Suprapubic skin (tissue), 4 donors: ENCODE data around the gene RLN3. TPM values are rescaled to one million over a fixed set of nuclear protein-coding genes. Genes with fewer than 3 reads are reported as not detected.
A peak's percentile ranks its signal among the peaks of the same experiment; 100 is the strongest.
"Not testable (repeated sequence)": the region's sequence is repeated elsewhere in the genome, so short reads cannot be mapped to it uniquely, and the experiment has no call there.

Experiments
- DNase-seq, 2 donors: peaks; one replicate each; pipeline ENCODE4 v3.0.0-alpha.2; 2019; ENCODE audit warnings: low spot score in 2 of 2
- H3K27ac ChIP-seq: fragments of 200-600 bp; sonication (generic); one replicate; pipeline ENCODE4 v1.5.1; 2019
- H3K27me3 ChIP-seq: fragments of 200-600 bp; sonication (generic); one replicate; pipeline ENCODE4 v1.5.1; 2019
- H3K36me3 ChIP-seq: fragments of 200-600 bp; sonication (generic); one replicate; pipeline ENCODE4 v1.5.1; 2019
- H3K4me1 ChIP-seq: fragments of 200-600 bp; sonication (generic); one replicate; pipeline ENCODE4 v1.5.1; 2019
- H3K4me3 ChIP-seq: fragments of 200-600 bp; sonication (generic); one replicate; pipeline ENCODE4 v1.5.1; 2019; ENCODE audit warnings: mild to moderate bottlenecking
- H3K9me3 ChIP-seq: fragments of 200-600 bp; sonication (generic); one replicate; pipeline ENCODE4 v1.5.1; 2019
- EP300 ChIP-seq: sonication (generic); formaldehyde crosslinking; IDR thresholded peaks from one replicate; pipeline ENCODE4 v1.6.1; 2017; ENCODE audit warnings: antibody characterized with exemption
- POLR2A ChIP-seq, 2 donors: fragments of 450-650 bp; IDR thresholded peaks; one replicate each; pipeline ENCODE4 v1.6.1; 2017; ENCODE audit warnings: antibody characterized with exemption in 2 of 2, mild to moderate bottlenecking in 2 of 2, moderate library complexity in 2 of 2
- POLR2AphosphoS5 ChIP-seq, 3 donors: sonication (generic); formaldehyde crosslinking; IDR thresholded peaks; one replicate each; pipeline ENCODE4 v1.6.1; 2017; ENCODE audit warnings: antibody characterized with exemption in 3 of 3
- WGBS: methylation state at CpG from one replicate; pipeline ENCODE4 v1.1.5; 2018; 5-methylcytosine and 5-hydroxymethylcytosine counted together
- total RNA-seq, 4 donors: library from RNA; depleted of rRNA; stranded (reverse); fragments of >200 nt; gene quantifications; one replicate each; pipeline ENCODE4 v1.1.0, GENCODE V29; 2016
- TF ChIP-seq, protein P1 (sequence below), 2 donors: fragments of 200-600 bp in 1 of 2; fragments of 450-650 bp in 1 of 2; sonication (generic) in 1 of 2; IDR thresholded peaks; one replicate each; pipeline ENCODE4 v1.5.1; 2016 to 2019; ENCODE audit warnings: antibody characterized with exemption in 2 of 2, mild to moderate bottlenecking in 1 of 2, moderate library complexity in 1 of 2

Gene RLN3
- total RNA-seq, 4 donors from 2014 or later: not detected

GRCh38 chr19:14023404-14024235 lies 4.3 kb upstream of the RLN3 start:
- 61% methylated on average over 9 of the region's 9 CpGs for WGBS
- DNase-seq: no peak
- Histone ChIP-seq H3K27ac (no peak overlapping the region), H3K4me1 (no peaks in the 10 kb centered on the region), H3K4me3 (no peak overlapping the region), H3K9me3 (no peaks in the 10 kb centered on the region), H3K36me3 (no peaks in the 10 kb centered on the region), H3K27me3 (no peaks in the 10 kb centered on the region)
- TF ChIP-seq POLR2AphosphoS5 (IDR thresholded peaks at IDR 0.05): no peak
- TF ChIP-seq, protein P1, sequence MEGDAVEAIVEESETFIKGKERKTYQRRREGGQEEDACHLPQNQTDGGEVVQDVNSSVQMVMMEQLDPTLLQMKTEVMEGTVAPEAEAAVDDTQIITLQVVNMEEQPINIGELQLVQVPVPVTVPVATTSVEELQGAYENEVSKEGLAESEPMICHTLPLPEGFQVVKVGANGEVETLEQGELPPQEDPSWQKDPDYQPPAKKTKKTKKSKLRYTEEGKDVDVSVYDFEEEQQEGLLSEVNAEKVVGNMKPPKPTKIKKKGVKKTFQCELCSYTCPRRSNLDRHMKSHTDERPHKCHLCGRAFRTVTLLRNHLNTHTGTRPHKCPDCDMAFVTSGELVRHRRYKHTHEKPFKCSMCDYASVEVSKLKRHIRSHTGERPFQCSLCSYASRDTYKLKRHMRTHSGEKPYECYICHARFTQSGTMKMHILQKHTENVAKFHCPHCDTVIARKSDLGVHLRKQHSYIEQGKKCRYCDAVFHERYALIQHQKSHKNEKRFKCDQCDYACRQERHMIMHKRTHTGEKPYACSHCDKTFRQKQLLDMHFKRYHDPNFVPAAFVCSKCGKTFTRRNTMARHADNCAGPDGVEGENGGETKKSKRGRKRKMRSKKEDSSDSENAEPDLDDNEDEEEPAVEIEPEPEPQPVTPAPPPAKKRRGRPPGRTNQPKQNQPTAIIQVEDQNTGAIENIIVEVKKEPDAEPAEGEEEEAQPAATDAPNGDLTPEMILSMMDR (IDR thresholded peaks at IDR 0.05): peak; percentile 26 to 42

- H3K36me3 ChIP-seq, DNase-seq, H3K4me1 ChIP-seq, H3K9me3 ChIP-seq, H3K4me3 ChIP-seq, H3K27ac ChIP-seq, H3K27me3 ChIP-seq: not testable (repeated sequence)
- 92% methylated on average over 5 of the region's 5 CpGs for WGBS
Observed at GRCh38 chr19:14026652-14027192, 1.2 kb upstream of the RLN3 start.

GRCh38 chr19:14028901-14029300 lies 953 bp downstream of the RLN3 start:
- DNase-seq: no peak
- no peaks in the 10 kb centered on the region for H3K27me3 ChIP-seq
- 70% methylated on average over 4 of the region's 4 CpGs for WGBS

DNA sequence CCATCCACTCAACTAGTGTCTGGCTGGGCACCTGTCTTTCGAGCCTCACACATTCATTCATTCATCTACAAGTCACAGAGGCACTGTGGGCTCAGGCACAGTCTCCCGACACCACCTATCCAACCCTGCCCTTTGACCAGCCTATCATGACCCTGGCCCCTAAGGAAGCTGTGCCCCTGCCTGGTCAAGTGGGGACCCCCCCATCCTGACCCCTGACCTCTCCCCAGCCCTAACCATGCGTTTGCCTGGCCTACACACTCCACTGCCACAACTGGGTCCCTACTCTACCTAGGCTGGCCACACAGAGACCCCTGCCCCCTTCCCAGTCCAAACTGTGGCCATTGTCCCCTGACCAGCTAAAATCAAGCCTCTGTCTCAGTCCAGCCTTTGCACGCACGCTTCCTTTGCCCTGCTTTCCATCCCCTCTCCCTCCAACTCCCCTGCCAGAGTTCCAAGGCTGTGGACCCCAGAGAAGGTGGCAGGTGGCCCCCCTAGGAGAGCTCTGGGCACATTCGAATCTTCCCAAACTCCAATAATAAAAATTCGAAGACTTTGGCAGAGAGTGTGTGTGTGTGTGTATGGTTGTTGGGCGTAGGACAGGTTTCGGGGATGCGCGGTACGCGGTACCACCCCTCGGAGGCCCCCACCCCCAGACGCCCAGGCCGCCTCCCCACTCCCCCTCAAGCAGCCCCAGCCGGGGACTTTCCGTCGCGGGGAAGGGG lies 3.2 kb downstream of the RLN3 start:
- 49% methylated on average over 7 of the region's 20 CpGs for WGBS
- Histone ChIP-seq H3K9me3 (no peaks in the 10 kb centered on the region), H3K27ac (no peak overlapping the region), H3K27me3 (no peaks in the 10 kb centered on the region), H3K4me3 (peak overlapping the region; percentile 72), H3K4me1 (peaks cover 12% of the 10 kb centered on the region), H3K36me3 (no peaks in the 10 kb centered on the region)
- DNase-seq: no peak
- TF ChIP-seq POLR2A (IDR thresholded peaks at IDR 0.05) (no peak), POLR2AphosphoS5 (IDR thresholded peaks at IDR 0.05) (no peak), EP300 (no peak)
- TF ChIP-seq, protein P1 (IDR thresholded peaks at IDR 0.05): no peak

More at GRCh38 chr19:14028901-14029300, 953 bp downstream of the RLN3 start:
- Histone ChIP-seq H3K27ac (no peak overlapping the region), H3K9me3 (no peaks in the 10 kb centered on the region), H3K4me3 (no peak overlapping the region), H3K36me3 (no peaks in the 10 kb centered on the region), H3K4me1 (peaks cover 12% of the 10 kb centered on the region)
- TF ChIP-seq POLR2A (IDR thresholded peaks at IDR 0.05): no peak
- TF ChIP-seq, protein P1 (IDR thresholded peaks at IDR 0.05): no peak
- no peak for TF ChIP-seq POLR2AphosphoS5 (IDR thresholded peaks at IDR 0.05)
- no peak for TF ChIP-seq EP300

DNA sequence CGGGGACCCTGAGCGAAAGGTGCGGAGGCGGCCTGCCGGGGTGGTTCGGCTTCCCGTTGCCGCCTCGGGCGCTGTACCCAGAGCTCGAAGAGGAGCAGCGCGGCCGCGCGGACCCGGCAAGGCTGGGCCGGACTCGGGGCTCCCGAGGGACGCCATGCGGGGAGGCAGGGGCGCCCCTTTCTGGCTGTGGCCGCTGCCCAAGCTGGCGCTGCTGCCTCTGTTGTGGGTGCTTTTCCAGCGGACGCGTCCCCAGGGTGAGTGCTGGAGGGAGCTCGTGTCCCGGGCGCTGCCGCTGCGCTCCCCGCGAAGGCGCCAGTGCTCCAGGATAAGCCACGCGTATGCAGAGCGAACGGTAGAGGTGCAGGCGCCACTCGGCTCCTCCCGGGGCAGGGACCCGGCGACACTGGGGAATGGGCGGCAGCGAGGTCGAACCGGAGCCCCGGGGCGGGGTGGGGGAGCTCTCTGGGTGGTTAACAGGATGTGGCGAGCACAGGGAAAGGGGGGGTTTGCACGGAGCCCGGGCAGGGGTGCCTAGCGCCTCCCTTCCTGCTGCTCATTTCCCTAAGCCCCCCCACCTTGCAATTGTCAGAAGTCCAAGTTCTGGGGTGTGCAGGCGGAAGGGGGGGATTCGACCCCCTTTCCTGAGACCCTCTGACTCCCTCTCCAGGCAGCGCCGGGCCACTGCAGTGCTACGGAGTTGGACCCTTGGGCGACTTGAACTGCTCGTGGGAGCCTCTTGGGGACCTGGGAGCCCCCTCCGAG lies 4.0 kb downstream of the RLN3 start, which contains the start of gene IL27RA:
TSS of gene IL27RA (plus strand) at position 44 of the 762 bp plus-strand sequence. CDS start at position 155, 111 bp downstream.
- DNase-seq: no peak
- Histone ChIP-seq H3K27me3 (no peaks in the 10 kb centered on the region), H3K36me3 (no peaks in the 10 kb centered on the region), H3K4me3 (peak within 1 kb of the TSS; percentile 72), H3K9me3 (no peaks in the 10 kb centered on the region), H3K4me1 (peaks cover 12% of the 10 kb centered on the region), H3K27ac (peak within 1 kb of the TSS; percentile 61)
- WGBS: no CpG with 5 or more reads among the region's 63 CpGs
- TF ChIP-seq, protein P1 (IDR thresholded peaks at IDR 0.05): peak; percentile 10 to 41
- TF ChIP-seq POLR2AphosphoS5 (IDR thresholded peaks at IDR 0.05): no peak
